GM19397 (cell line): ENCODE results near the gene GTF2F2.

ENCODE experiments used
- ATAC-seq: cut with Tn5 transposase; IDR thresholded peaks from one replicate; pipeline ENCODE4 v1.9.1; 2021; ENCODE audit warnings: mild to moderate bottlenecking, moderate library complexity; ENCODE audit not compliant: unreplicated experiment

Gene GTF2F2

DNA sequence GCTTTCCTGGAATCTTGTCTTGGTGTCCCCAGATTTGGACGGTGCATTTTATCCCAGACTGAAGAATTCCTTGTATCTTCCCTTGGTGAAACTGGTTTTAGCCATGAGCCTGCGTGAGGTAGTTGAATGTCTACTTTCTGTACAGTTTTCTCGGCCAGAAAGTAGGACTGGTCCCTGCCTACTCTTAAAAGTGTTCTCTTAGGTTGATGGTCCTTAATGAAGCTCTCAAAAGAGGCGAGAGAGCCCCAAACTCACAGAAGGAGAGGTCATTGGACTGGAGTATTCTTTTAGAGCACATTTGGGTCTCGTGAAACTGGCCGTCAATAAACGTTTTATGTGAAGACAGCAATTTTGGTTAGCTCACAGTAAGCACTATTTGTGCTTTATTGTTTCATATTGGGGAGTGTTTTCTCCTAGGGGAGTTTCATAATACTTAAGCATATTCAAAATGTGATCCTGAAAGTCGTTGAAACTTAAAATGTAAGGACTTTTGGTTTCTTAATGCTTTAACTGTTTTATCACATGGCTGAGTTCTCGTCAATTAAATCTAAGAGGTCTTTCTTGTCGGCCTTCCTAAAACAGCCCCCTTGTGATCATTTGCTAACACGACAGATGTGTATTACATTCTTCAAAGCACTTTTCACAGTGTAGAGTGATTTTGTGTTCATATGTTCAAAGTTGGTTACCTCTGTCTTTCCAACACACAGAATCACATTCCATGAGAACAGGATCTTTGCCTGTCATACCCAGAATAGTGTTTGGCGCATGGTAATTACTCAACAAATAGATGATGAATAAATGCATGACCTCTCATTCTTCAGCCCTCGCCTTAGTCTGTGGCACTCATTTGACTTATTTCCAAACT, 889 bp downstream of the GTF2F2 start:
- no peak for ATAC-seq

DNA sequence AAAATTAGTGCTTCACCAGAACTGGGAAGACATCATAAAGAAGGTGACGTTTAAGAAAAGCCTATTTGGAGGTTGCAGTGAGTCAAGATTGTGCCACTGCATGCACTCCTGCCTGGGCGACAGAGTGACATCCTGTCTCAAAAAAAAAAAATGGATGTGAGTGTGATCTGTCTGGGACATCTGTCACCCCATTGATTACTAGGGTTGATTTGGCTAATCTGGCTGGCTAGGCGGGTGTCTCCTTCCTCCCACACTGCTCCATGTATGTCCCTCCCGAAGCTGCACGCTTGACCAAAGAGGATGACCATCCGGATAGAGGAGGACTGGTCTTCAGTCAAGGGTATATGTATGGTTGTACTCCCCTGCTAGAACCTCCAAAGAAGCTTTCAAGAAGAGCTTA, 2.6 kb downstream of the GTF2F2 start:
- ATAC-seq = no peak

DNA sequence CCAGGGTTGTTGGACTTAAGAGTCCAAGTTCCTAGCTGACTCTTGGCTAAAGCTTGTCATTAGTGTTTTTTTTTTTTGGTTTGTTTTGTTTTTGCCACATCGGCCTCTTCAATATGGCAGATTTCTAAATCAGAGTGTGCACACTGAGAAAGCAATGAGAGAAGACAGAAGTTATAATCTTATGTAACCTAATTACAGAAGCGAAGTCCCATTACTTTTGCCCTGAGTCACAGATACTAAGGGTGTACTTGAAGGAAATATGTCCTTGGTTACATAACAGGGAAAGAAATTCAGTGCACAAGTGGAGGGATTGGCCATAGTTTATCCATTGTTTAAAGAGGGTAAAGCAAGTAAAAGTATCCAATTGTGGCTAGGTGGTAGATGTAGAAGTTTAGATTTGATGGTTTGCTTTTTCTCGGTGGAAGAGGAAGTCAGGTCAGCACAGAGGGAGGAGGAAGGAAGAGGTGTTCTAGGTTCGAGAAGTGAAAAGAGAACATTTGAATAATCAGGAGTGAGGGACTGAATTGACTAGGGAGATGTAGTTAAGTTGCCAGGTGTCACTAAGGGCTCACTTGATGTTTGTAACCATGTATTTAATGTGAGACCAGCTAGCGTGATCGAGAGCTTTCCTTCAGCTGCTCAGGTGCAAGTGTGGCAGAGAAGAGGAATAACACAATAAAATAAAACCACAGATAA, 12.2 kb downstream of the GTF2F2 start:
- peak; percentile 88 for ATAC-seq

DNA sequence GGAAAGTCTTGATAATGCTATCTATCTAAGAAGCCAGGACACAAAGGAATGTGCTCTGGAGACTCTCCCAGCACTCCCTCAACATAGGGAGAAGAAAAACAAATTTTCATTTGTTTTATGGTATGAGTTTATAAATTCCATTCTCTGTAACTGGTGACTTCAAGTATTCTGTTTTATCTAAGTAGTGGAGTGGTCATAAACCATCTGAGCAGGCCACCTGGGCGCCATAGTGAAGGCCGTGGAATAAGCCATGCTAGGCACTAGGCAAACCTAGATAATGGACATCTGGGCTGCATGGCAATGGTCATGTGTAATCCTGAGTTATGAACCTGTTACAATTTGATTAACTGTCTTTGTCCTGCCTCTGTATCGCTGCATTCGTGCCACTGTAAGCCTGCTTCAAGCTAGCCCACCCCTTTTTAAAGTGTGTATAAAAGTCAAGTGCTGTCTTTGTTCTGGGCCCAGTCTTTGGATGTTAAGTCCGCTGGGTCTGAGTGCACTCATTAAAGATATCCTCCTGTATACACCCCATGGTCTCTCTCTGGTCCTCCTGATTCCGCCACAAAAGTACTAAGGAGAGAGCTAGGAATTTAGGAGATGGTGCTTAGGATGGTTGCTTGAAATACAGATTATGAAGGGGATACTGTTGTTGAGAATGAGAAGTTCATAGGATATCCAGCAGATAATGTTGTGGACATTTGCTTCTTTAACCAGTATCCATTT, 13.2 kb downstream of the GTF2F2 start:
- ATAC-seq = no peak

DNA sequence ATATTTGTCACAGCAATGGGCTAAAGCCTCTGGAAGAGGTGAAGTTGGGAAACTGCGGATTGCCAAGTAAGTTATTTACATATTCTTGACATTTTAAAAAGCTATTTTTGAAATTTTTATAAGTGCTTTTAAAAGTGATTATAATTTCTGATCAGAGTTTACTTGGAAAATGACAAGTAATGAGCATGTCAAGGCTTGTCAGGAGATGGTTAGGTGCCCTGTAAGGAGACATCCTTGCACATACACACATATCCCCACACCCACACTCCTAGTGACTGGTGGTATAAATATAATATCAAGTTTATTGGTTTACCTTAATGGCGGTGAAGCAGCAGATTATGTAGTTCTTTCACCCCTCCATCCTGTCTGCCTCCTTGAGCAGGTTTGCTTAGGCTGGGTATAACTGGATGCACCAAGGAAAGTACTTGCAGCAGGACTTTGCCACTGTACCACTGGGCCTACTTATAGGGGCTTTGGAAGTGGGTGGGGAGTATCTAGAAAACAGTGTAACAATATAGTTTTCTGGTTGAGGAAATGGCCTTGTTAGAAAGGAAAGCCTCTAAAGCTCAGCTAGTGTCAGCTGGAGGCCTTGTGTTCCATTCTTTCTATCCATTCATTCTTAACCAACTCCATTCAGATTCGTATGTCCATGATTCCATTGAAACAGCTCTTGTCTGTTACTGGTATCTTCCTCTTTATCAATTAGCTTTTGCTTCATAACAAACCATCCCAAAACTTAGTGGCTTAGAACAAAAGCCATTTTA, 16.6 kb downstream of the GTF2F2 start:
- no peak for ATAC-seq

DNA sequence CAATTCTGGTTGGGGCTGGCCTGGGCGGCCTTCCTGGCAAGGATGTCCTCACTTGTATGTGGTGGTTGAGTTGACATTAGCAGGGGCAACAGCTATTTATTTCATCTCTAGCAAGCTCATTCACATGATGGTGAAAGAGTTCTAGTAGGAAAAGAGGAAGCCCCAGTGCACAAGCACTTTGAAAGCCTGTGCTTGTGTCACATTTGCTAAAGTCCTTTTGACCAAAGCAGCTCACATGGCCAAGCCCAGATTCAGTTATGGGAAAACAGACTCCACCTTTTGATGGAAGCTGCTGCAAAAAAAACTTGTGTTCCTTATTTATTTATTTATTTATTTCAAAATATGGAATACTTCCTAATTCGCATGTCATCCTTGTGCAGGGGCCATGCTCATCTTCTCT, 17.2 kb downstream of the GTF2F2 start:
- ATAC-seq = no peak

DNA sequence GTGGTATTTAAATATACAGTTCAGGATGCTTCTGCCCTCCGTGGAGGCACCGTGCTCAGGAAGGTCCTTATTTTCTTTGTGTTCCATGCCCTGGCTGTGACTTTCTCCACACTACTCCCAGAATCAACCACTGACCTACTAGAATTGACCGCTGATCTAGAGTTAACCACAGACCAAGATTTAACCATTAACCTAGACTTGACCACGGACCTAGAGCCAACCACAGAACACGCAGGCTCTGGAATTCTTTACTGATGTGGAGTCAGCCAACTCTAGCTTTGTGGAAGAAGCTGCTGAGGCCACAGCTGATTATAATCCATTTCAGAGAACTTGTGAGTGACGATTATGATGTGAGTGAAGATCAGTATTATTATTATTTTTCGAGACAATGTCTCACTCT, 18.0 kb downstream of the GTF2F2 start:
- ATAC-seq = no peak

DNA sequence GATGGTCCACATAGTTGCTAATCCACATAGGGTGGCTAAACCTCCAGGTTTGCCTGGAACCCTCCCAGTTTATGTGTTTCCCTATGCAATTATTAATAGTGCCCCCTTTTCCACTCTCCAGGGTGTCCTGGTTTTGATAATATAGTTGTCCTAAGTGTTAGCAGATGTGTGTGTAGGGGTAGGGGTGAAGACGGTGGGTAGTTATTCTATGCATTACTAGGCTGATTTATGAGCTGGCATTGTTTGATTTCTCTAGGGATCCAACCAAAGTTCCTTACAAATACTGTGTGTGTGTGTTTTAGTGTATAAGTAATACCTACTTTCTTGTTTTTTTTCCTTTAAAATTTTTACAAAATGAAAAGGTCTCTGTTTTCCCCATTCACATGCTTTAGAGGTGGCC, 21.1 kb downstream of the GTF2F2 start:
- no peak for ATAC-seq

DNA sequence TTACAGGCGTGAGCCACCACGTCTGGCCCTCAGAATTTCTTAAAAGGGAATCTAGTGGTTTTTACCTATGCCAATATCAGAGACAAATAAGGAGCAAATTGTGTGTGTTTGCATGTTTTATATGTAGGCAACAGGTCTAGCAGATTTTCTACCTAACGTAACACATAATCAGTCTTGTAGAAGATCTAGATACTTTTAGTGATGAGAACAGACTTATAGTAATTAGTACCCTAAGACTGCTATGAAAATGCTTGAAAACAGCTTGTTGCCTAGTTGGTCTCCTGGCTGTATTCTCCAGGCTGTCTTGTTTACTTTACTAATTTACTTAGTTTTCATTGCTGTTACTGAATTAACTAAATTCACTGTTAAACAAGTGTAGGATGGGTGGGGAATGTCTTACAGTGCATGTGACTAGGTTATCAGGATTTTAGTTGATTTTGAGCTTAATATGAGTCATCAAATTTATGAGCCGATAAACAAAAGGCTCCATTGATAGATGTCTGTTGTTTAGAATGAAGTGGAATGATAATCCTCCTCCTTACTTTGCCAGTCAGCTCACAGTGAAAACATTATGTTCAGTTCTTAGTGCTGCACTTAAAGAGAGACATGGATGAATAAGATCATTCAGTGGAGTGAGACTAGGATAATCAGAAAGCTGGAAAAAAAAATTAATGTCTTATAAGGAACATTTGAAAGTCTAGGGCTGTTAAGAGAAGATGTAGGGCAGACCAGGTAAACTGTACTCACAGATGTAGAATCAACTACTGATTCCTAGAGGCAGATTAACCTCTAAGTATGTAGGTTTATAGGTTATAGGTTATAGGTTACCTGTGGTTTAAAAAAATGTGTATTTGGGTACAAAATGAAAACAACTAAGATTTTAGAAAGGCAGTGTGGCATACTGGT, 22.4 kb downstream of the GTF2F2 start:
- no peak for ATAC-seq

DNA sequence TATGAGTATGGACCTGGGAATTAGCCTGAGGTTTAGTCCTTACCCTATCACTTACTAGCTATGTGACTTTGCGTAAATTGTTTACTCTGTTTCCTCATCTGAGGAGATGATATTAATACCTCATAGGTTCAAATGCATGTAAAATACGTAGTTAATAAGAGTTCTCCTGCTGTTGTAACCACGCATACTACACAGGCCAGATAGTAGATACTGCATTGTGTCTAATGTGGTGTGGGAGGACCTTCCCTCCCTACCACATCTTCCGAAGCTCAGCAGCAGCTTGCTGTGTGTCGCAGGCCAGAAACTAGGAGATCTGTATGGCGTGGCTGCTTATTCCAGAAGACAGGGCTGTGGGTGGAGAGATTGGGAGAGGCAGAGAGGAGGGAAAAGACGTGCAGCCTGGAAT, 23.0 kb downstream of the GTF2F2 start:
- ATAC-seq = no peak

DNA sequence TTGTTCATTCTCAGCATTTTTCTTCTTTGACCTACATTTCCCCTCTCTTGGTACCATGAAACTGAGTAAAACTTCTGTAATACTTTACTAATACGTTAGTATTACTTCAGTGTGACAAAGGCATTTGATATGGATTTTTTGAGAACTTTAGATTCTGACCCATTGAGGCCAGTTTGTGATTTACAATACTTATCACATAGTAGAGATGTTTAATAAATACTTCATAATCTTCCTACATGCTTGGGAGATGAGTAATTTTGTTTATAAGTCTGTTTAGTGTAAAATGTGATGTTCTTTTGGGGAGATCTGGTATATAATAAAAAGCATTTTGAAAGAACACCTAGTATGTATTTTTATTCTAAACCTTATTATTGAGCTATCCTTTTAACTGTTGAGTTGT, 29.7 kb downstream of the GTF2F2 start:
- ATAC-seq = no peak

DNA sequence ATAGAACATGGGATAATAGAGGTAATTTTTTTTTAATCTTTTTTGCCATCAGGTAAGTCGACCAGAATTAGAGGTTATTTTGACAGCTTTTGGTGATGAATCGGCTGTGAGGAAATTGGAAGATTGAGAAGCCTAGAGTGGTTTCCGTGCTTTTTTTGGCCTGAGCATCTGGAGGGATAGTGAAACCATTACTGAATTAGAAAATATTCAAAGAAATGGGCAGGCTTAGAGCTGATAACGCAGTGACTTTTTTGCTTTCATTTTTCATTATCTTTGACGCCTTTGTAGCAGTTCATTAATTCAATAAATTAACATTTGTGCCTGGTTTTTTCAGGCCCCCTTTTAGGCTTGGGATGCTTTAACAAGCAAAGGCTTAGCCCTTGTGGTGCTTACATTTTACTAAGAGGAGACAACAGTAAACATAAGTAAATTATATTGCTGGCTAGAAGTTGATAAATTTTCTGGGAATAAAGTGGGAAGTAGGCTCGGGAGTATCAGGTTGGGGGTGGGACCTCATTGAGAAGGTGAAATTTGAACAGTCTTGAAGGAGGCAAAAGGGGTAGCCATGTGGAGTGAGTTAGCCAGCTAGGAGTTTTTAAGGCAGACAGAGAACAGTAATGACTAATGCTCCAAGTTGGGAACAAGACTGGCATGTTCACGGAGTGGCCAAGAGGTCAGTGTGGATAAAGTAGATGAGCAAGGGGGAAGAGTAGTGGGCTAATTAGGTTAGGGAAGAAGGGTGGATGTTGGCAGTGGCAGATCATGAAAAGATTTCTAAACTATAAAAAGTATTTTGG, 36.5 kb downstream of the GTF2F2 start:
- ATAC-seq = no peak

DNA sequence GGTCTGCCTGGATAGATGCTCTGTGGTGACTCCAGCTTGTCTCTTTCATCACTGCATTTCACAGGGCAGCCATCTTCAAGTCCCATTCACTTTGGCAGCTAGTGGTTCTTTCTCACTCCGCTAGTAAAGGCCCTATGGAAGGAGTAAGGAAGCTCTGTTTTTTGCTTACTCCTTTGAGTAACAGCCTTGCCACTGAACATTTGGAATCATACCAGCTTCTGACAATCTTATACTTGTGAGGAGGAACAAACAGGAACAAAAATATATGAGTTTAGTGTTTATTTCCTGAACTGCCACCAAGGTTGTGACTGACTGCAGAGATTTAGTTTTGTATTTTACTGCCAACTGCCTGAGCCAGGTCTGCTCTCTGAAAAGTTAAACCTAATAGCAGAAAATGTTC, 41.9 kb downstream of the GTF2F2 start:
- no peak for ATAC-seq

DNA sequence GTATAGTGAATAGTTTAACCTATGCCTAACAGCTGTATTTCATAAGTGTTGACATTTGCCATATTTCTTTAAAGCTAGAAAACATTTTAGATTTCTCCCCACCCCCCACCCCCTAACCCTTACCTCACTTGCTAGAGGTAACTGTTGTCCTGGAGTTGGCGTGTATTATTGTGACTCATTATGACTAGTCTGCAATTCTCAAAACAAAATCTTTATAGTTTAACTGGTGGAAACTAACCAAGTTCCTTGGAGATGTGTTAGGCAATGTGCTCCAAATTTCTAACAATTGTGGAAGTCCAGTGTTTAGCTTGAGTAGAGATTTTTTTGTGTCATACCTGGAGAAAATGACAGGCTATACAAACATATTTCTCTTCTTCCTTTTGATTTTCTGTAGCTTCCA, 42.5 kb downstream of the GTF2F2 start:
- no peak for ATAC-seq

DNA sequence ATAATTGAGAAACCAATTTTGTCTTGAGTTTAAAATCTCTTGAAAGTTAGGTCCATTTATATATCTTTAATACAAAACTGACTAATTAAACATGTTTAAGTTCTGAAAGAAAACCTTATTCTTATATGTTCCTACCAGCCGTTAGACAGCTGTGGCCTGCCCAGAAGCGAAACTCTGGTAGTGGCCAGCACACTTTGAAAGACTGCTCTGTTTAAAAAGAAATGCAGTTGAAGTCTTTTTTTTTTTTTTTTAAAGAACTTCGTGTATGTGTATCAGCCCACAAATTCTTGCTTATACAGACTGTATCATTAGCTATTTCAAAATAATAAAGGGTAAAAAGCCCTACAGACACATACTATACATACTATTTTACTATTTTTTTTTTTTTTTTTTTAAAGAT, 46.5 kb downstream of the GTF2F2 start:
- no peak for ATAC-seq

DNA sequence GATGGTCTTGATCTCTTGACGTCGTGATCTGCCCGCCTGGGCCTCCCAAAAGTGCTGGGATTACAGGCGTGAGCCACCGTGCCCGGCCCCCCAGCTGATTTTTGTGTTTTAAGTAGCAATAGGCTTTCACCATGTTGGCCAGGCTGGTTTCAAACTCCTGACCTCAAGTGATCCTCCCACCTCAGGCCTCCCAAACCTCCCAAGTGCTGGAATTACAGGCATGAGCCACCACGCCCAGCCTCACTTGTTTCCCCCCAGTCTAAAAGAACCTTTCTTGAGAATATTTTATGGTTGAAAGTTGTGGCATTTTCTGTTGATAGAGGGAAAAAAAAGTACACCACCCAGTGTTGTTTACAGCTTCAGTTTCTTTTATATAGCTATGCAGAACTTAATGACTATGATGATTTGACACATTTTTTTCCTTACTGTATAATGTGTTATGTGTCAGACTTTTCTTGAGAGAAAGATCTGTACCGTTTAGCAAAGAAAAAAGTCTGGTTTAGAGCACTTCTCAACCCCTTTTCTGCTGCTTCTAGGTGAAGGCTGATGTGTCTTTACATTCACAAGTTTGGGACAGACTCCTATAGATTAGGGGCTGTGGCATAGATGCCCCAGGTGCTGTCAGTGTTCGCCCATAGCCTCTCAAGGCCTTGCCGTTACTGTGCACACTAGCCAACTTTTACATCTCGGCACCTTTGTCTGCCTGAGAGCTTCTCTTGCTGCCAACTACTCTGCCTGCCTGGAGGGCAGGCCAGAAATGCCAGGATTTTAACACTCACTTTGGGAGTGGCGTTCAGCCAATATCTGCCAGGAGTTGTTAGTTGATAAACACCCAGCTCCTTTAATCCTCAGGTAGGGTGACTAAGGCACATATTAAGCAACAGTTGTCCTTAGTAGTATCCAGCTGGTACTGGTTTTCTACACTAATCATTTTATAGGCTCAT, 47.6 kb downstream of the GTF2F2 start:
- no peak for ATAC-seq

DNA sequence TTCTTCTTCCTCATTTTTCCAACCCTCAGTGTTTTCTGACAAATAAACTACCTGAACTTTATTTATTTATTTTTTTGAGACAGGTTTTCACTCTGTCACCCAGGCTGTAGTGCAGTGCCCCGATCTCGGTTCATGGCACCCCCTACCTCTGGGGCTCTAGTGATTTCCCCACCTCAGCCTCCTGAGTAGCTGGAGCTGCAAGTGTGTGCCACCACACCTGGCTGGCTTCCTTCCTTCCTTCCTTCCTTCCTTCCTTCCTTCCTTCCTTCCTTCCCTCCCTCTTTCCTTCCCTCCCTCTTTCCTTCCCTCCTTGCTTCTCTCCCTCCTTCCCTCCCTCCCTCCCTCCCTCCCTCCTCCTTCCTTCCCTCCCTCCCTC, 48.2 kb downstream of the GTF2F2 start:
- no peak for ATAC-seq

DNA sequence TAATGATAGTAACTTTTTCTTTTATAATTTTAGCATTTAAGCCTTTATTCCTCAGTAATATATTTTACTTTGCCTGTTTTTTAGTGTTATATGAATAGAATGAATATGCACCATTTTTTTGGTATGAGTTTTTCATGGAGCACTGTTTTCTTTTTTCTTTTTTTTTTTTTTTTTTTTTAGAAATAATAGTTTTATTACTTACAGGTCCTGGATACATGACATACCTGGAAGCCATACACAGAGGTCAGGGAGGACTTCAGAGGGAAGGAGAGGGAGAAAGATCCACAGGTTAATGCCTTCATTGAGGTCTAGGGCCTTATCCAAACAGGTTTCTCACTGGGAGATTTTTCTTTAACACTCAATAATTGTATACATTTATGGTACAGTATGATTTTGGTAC, 54.2 kb downstream of the GTF2F2 start:
- no peak for ATAC-seq
